ENCODE measurements around the gene EVC2.

GRCh38 chr4:5696341-5696740, 12.0 kb downstream of the EVC2 start:
- TF ChIP-seq EZH2phosphoT487 (IDR thresholded peaks at IDR 0.05; ENCODE audit: insufficient read depth, low read depth) (no peak), EZH2 (IDR thresholded peaks at IDR 0.05; ENCODE audit: insufficient read depth, poor library complexity, severe bottlenecking) (no peak)

All from GM23248 (cell line).